HG02885 (cell line): ENCODE measurements around the gene NUCB1.
"Not testable (repeated sequence)": the region's sequence is repeated elsewhere in the genome, so short reads cannot be mapped to it uniquely, and the experiment has no call there.

Experiments
- ATAC-seq: cut with Tn5 transposase; IDR thresholded peaks from one replicate; pipeline ENCODE4 v1.9.1; 2021; ENCODE audit warnings: mild to moderate bottlenecking; ENCODE audit not compliant: unreplicated experiment, poor library complexity

NUCB1 gene

DNA sequence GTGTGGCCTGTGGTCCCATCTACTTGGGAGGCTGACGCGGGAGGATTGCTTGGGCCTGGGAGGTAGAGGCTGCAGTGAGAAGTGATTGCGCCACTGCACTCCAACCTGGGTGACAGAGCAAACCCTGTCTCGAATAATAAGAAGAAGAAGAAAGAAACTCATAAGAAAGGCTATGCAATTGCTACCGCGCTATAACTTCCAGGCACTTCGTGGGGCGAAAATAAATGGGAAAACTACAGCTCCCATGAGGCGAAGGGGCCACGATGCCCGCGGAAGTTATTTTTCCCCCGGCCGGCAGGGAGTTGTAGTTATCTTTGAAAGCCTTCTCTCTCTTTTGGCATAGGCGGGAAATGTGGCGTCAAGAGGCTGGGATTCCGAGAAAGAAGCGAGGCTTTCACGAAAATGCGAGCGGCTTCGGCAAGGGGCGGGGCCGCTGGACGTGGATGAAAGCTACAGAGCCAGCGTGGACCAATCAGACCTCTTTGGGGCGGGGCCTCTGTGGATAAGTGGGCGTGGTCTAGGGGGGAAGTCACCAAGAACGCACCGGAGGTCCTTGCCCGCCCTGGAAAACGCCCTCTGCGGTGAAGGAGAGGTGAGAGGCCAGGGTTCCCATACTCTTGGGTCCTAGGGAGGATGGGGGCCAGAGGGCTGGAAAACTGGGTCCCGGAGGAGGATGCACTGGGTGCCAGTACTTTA lies at the start of gene NUCB1:
NUCB1 (plus strand) TSS at position 532 of the 696 bp plus-strand sequence. CDS start 485 bp downstream, outside the sequence.
- peak; percentile 92 for ATAC-seq

DNA sequence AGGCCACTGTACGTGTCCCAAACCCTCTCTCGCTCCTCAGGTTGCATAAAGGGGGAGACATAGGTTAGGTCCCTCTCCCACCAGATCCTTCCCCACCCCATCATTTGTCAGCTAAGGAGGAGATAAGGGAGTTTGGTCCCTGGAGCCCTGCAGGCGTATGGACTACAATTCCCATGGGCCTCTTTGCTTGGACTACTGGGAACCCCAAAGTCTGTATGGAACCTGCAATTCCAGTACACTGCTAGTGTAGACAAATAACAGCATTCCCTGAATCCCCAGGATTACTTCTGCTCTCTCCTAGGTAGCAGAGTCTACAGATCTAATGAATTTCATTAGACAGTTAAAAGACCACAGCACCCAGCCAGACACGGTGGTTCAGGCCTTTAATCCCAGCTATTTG lies 47.8 kb upstream of the NUCB1 start:
- ATAC-seq = no peak

GRCh38 chr19:48853483-48853882 lies 46.6 kb upstream of the NUCB1 start:
- ATAC-seq = no peak

DNA sequence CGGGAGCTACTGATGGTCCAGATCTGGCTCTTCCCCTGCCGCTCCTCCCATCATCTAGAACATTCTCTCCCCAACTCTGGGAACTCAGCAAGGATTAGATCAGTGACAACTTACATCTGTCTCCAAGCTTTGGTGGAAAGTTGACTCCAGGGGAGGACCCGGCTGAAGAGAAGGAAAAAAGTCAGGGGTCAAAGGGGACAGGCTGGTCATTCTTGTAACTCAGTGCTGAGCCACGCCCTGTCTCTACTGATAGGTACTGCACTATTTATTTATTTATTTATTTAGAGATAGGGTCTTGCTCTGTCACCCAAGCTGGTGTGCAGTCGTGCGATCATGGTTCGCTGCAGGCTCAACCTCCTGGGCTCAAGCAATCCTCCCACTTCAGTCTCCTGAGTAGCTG lies 46.0 kb upstream of the NUCB1 start:
- ATAC-seq = no peak

DNA sequence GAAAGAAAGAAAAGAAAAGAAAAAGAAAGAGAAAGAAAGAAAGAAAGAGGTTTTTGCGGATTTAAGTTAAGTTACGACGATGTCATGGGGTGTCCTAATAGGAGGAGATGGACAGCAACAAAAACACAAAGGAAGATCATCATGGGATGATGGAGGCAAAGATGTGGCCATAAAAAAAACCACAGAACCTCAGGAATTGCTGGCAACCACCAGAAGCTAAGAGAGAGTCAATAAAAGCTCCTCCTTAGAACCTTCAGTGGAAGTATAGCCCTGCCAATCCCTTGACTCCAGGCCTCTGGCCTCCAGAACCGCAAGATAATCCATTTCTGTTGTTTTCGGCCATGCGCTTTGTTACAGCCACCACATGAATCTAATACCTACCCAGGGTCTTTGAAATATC lies 43.2 kb upstream of the NUCB1 start:
- no peak for ATAC-seq

GRCh38 chr19:48858984-48859710 lies 41.0 kb upstream of the NUCB1 start:
- ATAC-seq = peak; percentile 60

GRCh38 chr19:48859711-48860572 lies 40.2 kb upstream of the NUCB1 start:
- no peak for ATAC-seq

- ATAC-seq = no peak
Measured at GRCh38 chr19:48861313-48861712, 38.8 kb upstream of the NUCB1 start.

- no peak for ATAC-seq
Measured at GRCh38 chr19:48862827-48863226, 37.3 kb upstream of the NUCB1 start.

- ATAC-seq = no peak
Measured at GRCh38 chr19:48866692-48867091, 33.4 kb upstream of the NUCB1 start.

DNA sequence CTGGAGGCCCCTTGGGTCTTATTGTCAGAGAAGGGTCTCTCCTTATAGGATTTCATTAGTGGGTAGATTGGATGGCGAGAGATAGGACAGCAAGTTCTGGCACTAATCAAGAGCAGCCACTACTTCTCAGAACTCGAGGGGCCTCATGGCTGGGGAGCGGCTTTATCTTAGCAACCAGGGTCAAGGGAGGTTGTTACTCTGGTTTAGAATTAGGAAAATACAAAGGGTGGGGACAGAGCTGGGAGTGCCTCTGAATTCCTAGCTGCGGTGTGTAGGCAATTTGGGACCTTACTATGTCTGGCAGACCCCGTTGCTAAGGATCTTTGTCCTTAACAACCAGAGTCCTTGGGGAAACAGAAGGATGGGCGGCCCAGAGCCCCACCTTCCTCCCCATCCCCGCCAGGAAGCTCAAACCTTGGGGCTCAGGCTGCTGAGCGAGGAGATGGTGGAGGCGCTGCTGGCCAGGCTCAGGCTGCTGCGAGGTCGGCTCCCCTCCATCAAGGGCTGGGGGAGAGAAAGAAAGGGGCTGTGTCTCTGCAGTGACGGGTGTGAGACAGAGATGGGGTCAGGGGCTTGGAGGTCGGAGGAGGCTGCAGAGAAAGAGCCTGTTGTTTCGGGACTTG lies 32.9 kb upstream of the NUCB1 start:
- no peak for ATAC-seq

DNA sequence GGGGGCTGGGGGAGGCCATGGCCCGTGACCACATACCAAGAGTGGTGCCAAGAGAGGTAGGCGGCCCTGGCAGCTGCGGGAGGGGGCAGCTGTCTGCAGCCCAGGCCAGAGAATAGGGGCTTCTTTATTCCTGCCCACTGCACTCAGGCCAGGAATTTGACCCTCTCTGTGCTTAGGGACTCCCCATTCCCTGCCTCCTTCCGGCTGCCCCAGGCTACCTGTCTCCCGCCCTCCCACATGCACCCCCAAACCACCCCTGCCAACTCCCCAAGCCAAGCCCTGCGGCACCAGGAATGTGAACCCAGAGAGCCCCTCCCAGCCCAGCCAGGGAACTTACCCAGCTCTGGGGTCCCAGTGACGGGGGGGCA lies 32.4 kb upstream of the NUCB1 start:
- no peak for ATAC-seq

GRCh38 chr19:48868114-48868886 lies 31.8 kb upstream of the NUCB1 start, which contains the start of gene PLEKHA4:
Gene PLEKHA4 (minus strand): TSS chr19:48868617. CDS start chr19:48867620, 997 bp downstream.
- ATAC-seq = no peak

DNA sequence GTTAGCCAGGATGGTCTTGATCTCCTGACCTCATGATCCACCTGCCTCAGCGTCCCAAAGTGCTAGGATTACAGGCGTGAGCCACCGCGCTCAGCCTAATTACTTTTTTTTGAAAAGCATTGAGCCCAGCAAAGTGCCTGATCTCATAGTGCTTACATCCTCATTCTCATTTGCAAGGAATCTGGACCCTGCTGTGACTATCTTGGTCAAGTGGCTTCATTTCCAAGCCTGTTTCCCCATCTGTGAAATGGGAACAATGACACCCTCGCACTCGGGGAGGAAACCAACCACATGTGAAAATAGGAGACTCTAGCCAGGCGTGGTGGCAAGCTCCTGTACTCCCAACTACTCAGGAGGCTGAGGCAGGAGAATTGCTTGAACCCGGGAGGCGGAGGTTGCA lies 30.1 kb upstream of the NUCB1 start:
- ATAC-seq = no peak

GRCh38 chr19:48871471-48872181 lies 28.5 kb upstream of the NUCB1 start:
- not testable (repeated sequence) for ATAC-seq

- peak; percentile 53 for ATAC-seq
Measured at GRCh38 chr19:48872182-48872883, 27.8 kb upstream of the NUCB1 start, which contains the start of gene PPP1R15A. Gene PPP1R15A (plus strand): TSS chr19:48872421. CDS start chr19:48873234, 813 bp downstream.

GRCh38 chr19:48872884-48873475 lies 27.1 kb upstream of the NUCB1 start:
- ATAC-seq = peak; percentile 34
